Measurements from ENCODE around the gene ATP5MC3. TPM values are rescaled to one million over a fixed set of nuclear protein-coding genes. Genes with fewer than 3 reads are reported as not detected.

ATP5MC3 gene
- total and polyA plus RNA-seq, 2 of the 13 experiments (the other 11 are each of a cell fraction or from before 2014, with no cell fraction given): 676 to 1,007 TPM

GRCh38 chr2:175181104-175181876 is at the start of gene ATP5MC3 (continued):
- TF ChIP-seq MBNL3 (CRISPR knock-in tag; conservative IDR thresholded peaks at IDR 0.05) (no peak), MBD4 (IDR thresholded peaks at IDR 0.05; ENCODE audit: borderline replicate concordance, low read length) (no peak), ZZZ3 (CRISPR knock-in tag; IDR thresholded peaks at IDR 0.05; ENCODE audit: borderline replicate concordance) (peak; percentile 63; the same call in 1 of the 2 replicates), ARID2 (CRISPR knock-in tag; IDR thresholded peaks at IDR 0.05; ENCODE audit: borderline replicate concordance) (peak; percentile 98), ZNF292 (CRISPR knock-in tag; IDR thresholded peaks at IDR 0.05; ENCODE audit: borderline replicate concordance, low read depth) (peak; percentile 35; the same call in 1 of the 2 replicates), MXD4 (CRISPR knock-in tag; IDR thresholded peaks at IDR 0.05) (no peak; the same call in 1 of the 2 replicates), REL (CRISPR knock-in tag; conservative IDR thresholded peaks at IDR 0.05) (peak; percentile 72; the same call in 1 of the 2 replicates), TGIF2 (CRISPR knock-in tag; IDR thresholded peaks at IDR 0.05) (peak; percentile 17; the same call in 1 of the 2 replicates), SETDB1 (CRISPR knock-in tag; IDR thresholded peaks at IDR 0.05; ENCODE audit: borderline replicate concordance) (0 out of 2 replicates have a peak, but pooled peaks have one; percentile 14), PBX2 (CRISPR knock-in tag; IDR thresholded peaks at IDR 0.05) (no peak), ZNF343 (CRISPR knock-in tag; IDR thresholded peaks at IDR 0.05) (0 out of 2 replicates have a peak, but pooled peaks have one; percentile 17), ZNF33A (CRISPR knock-in tag; IDR thresholded peaks at IDR 0.05; ENCODE audit: borderline replicate concordance) (no peak), BATF2 (CRISPR knock-in tag; IDR thresholded peaks at IDR 0.05) (peak; percentile 51; the same call in 1 of the 2 replicates), ZNF770 (CRISPR knock-in tag; IDR thresholded peaks at IDR 0.05) (peak; percentile 55), ZNF672 (CRISPR knock-in tag; IDR thresholded peaks at IDR 0.05) (0 out of 2 replicates have a peak, but pooled peaks have one; percentile 71), KDM3A (CRISPR knock-in tag; IDR thresholded peaks at IDR 0.05; ENCODE audit: low read depth) (peak; percentile 98), ZNF546 (CRISPR knock-in tag; conservative IDR thresholded peaks at IDR 0.05) (peak; percentile 98), CCAR2 (optimal IDR thresholded peaks at IDR 0.05; ENCODE audit: low read depth, low read length) (peak; percentile 93), FOXP4 (CRISPR knock-in tag; IDR thresholded peaks at IDR 0.05) (peak; percentile 64; the same call in 1 of the 2 replicates), ZUFSP (CRISPR knock-in tag; IDR thresholded peaks at IDR 0.05; ENCODE audit: borderline replicate concordance) (no peak), ZFX (CRISPR knock-in tag; IDR thresholded peaks at IDR 0.05; ENCODE audit: low read depth) (peak; percentile 98)
